Peyer's patch (tissue), 4 donors: ENCODE results near the gene PLK1.

Experiments
- CTCF ChIP-seq, 6 experiments: fragments of 450-650 bp in 4 of 6; fragments of 200-600 bp in 2 of 6; sonication (generic) in 1 of 6; IDR thresholded peaks; one replicate each; pipeline ENCODE4 v1.5.1; 2017 to 2019; ENCODE audit warnings: antibody characterized with exemption in 6 of 6, mild to moderate bottlenecking in 3 of 6, moderate library complexity in 1 of 6
- POLR2A ChIP-seq, 2 donors: fragments of 450-650 bp; IDR thresholded peaks; one replicate each; pipeline ENCODE4 v1.5.1; 2017; ENCODE audit warnings: antibody characterized with exemption in 2 of 2, mild to moderate bottlenecking in 2 of 2, moderate library complexity in 2 of 2

DNA sequence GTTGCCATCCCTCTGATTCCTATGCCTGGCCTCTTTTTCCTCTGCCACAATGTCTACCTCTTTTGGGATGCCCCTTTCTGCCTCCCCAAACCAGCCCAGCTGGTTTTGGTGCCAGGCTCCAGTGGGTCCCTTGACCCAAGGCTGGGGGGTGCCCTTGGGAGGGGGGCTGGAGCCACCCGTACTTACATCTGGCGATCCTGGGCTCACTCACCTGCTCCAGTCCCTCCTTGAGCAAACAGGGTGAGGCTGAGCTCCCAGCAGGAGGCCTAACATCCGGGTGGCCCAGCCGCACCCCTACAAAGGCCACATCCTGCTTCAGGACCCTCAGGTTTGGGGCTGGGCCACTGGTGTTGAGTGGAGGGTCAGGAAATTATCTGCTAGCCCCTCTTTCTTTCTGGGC, 33.1 kb downstream of the PLK1 start:
- TF ChIP-seq CTCF (IDR thresholded peaks at IDR 0.05) = no peak
- TF ChIP-seq POLR2A (IDR thresholded peaks at IDR 0.05) = no peak
